ENCODE data around the gene S100A5. TPM values are rescaled to one million over a fixed set of nuclear protein-coding genes. Genes with fewer than 3 reads are reported as not detected.

The S100A5 gene
- total and polyA plus RNA-seq, 11 donors = not detected

DNA sequence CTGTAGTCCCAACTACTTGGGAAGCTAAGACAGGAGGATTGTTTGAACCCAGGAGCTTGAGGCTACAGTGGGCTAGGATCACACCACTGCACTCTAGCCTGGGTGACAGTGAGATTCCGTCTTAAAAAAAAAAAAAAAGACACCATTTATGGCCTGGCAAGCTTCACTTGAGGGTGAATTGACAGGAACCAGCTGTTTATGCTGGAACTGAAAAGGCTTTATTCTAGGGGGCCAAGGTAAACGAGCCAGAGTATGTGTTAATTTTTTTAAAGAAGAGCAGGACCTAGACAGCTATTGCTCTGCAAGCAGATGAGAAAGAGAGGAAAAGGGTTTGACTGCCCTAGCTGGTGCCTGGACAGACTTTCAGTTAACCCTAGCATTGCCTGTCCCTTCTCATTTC lies 42.0 kb downstream of the S100A5 start:
- intact Hi-C loops (cut with DNase I) = loop anchor here in 2 of 10 donors (5.0 kb wide), 1 partner anchor 36 kb away; the partner anchor contains the start of gene S100A7 (in 2 of the 2)

DNA sequence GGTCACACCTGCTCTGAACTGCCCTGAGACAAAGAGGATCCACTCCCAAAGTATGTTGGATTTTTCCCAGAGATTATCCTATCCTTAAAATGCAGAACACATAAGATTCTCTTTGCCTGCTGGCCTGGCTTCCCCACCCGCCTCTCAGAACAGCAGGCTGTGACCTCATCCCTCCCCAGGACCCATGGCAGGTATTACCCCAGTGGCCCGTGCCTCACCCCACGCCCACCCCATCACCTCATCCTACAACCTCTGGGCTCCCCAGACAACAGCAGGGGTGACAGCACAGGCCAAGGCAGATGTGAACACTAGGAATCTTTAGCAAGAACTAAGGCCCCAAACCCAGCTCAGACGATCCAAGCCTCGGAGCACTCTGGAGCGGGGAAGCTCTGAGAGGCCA lies 45.2 kb downstream of the S100A5 start:
- no peak for TF ChIP-seq POLR2A (IDR thresholded peaks at IDR 0.05)
- TF ChIP-seq, protein P1, sequence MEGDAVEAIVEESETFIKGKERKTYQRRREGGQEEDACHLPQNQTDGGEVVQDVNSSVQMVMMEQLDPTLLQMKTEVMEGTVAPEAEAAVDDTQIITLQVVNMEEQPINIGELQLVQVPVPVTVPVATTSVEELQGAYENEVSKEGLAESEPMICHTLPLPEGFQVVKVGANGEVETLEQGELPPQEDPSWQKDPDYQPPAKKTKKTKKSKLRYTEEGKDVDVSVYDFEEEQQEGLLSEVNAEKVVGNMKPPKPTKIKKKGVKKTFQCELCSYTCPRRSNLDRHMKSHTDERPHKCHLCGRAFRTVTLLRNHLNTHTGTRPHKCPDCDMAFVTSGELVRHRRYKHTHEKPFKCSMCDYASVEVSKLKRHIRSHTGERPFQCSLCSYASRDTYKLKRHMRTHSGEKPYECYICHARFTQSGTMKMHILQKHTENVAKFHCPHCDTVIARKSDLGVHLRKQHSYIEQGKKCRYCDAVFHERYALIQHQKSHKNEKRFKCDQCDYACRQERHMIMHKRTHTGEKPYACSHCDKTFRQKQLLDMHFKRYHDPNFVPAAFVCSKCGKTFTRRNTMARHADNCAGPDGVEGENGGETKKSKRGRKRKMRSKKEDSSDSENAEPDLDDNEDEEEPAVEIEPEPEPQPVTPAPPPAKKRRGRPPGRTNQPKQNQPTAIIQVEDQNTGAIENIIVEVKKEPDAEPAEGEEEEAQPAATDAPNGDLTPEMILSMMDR (IDR thresholded peaks at IDR 0.05) = no peak
- ATAC-seq (no peak), DNase-seq (no peak)
- intact Hi-C loops (cut with DNase I) = loop anchor here in 8 of 10 donors (1.0 to 5.0 kb wide), 6 partner anchors 29 to 143 kb away; partner anchors contain the start of gene S100A7 (in 2 of the 8)
- Histone ChIP-seq H3K4me1 (peaks cover 0 to 33% (median 5%) of the 10 kb centered on the region in 12 donors), H3K36me3 (no peaks in the 10 kb centered on the region), H3K4me3 (no peak overlapping the region), H3K9me3 (no peaks in the 10 kb centered on the region), H3K27ac (no peak overlapping the region), H3K27me3 (no peaks in the 10 kb centered on the region)
- 62 to 76% (median 68%) methylated on average over 6 of the region's 6 CpGs for WGBS, 4 donors

More for the DNA sequence above, 42.0 kb downstream of the S100A5 start:
- H3K4me3 ChIP-seq = no peak overlapping the region
- no peak for ATAC-seq
- no peak for DNase-seq
- no peaks in the 10 kb centered on the region for H3K27me3 ChIP-seq
- TF ChIP-seq, protein P1 (IDR thresholded peaks at IDR 0.05) = no peak
- no peak for TF ChIP-seq POLR2A (IDR thresholded peaks at IDR 0.05)
- H3K4me1 ChIP-seq = peaks cover 0 to 8% (median 1%) of the 10 kb centered on the region in 12 donors
- H3K36me3 ChIP-seq = no peaks in the 10 kb centered on the region
- 19 to 36% (median 28%) methylated on average over 2 of the region's 2 CpGs for WGBS, 4 donors
- no peak overlapping the region for H3K27ac ChIP-seq
- no peaks in the 10 kb centered on the region for H3K9me3 ChIP-seq

DNA sequence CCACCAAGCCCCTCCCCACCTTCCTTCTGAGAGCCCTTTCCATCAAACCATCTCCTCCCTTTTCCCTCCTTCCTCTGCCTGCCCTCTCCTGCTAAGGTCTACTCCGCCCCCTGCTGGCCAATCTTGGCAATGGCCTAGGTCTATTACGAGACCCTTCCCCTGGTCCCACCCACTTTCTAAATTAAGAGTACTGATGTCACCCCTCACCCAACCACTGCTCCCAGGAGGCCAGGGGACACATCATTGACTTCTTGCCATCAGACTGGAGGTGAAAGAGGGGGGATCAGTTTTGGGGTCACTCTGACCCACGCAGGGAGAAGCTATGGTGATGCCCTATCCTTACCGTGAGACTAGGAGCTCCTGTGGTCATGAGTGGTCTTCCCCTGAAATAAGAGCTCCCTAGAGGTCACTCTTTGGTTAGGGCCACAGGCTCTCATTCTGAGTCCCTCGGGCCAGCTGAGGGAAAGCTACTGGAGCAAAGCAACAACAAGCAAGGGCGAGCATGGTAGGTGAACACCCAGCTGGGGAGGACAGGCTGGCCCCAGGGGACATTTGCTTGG lies 45.7 kb downstream of the S100A5 start:
- WGBS, 4 donors = 33 to 41% (median 38%) methylated on average over 6 of the region's 6 CpGs
- Histone ChIP-seq H3K9me3 (no peaks in the 10 kb centered on the region), H3K27ac (no peak overlapping the region), H3K36me3 (no peaks in the 10 kb centered on the region), H3K4me1 (peaks cover 0 to 38% (median 8%) of the 10 kb centered on the region in 12 donors), H3K4me3 (no peak overlapping the region), H3K27me3 (no peaks in the 10 kb centered on the region)
- TF ChIP-seq, protein P1 (IDR thresholded peaks at IDR 0.05) = peak; percentile 87 to 97 (median 92)
- TF ChIP-seq POLR2A (IDR thresholded peaks at IDR 0.05) = no peak
- intact Hi-C loops (cut with DNase I) = loop anchor here (1.0 to 5.0 kb wide), 6 partner anchors 28 to 143 kb away; partner anchors contain the start of gene S100A7 (in 2 of the 10)
- DNase-seq (peak; percentile 73 to 89 (median 76)), ATAC-seq (peak; percentile 49 to 72 (median 66))

DNA sequence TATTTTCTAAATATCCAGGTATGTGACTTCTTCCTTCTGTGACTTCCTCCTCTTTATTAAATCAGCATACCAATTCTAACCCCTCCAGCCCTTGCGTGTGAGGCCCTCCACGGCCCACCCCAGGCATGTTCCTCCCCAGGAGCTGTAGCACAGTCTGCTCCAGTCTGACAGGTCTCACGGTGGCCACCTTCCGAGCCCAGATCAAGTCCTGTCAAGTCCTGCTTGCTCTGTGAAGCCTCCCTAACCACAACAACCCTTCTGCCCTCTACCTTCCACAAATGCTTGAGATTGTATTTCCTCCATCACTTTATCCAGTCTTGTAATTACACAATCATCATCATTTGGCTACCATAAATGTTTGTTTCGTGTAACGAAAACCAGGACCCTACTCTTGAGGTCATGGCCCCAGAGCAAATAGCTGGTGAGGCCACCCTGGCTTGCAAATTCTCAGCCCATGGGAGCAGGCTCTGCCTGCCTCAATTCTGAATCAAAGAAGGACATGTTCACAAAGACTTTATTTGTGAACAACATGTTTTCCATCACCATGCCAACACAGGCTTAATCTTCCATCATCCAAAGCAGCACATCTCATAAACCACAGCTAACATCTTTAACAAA lies 47.3 kb downstream of the S100A5 start:
- intact Hi-C loops (cut with DNase I) = no loop called here
- no peaks in the 10 kb centered on the region for H3K36me3 ChIP-seq
- DNase-seq = no peak
- H3K9me3 ChIP-seq = no peaks in the 10 kb centered on the region
- no peak for ATAC-seq
- TF ChIP-seq POLR2A (IDR thresholded peaks at IDR 0.05) = no peak
- TF ChIP-seq, protein P1 (IDR thresholded peaks at IDR 0.05) = no peak
- H3K27me3 ChIP-seq = no peaks in the 10 kb centered on the region
- peak overlapping the region in 4 of 12 donors; percentile 11 to 46 (median 28) for H3K27ac ChIP-seq
- H3K4me1 ChIP-seq = peaks cover 0 to 39% (median 13%) of the 10 kb centered on the region in 12 donors
- WGBS, 4 donors = 77 to 85% (median 83%) methylated on average over 6 of the region's 6 CpGs
- no peak overlapping the region for H3K4me3 ChIP-seq

All from heart left ventricle (tissue), 16 donors.